Smooth muscle cell (in vitro differentiated cells): ENCODE measurements around the gene TEKT3. TPM values are rescaled to one million over a fixed set of nuclear protein-coding genes. Genes with fewer than 3 reads are reported as not detected.

Experiments
- DNase-seq: peaks from one replicate; lab custom pipeline; 2025; ENCODE audit not compliant: unreplicated experiment; lab: John Stamatoyannopoulos, UW
- H2AFZ ChIP-seq: fragments of 200-600 bp; sonication (generic); 2 replicates; pipeline ENCODE4 v1.6.0; 2016; ENCODE audit warnings: antibody characterized with exemption, low read depth, mild to moderate bottlenecking
- H3F3A ChIP-seq: fragments of 200-600 bp; sonication (generic); 2 replicates; pipeline ENCODE4 v1.6.0; 2017; ENCODE audit warnings: antibody characterized with exemption, low read depth
- H3K27ac ChIP-seq: fragments of 200-600 bp; sonication (generic); 2 replicates; pipeline ENCODE4 v1.5.1; 2016; ENCODE audit warnings: low read depth, mild to moderate bottlenecking
- H3K27me3 ChIP-seq: fragments of 200-600 bp; sonication (generic); 2 replicates; pipeline ENCODE4 v1.6.1; 2016; ENCODE audit warnings: low read depth, mild to moderate bottlenecking
- H3K36me3 ChIP-seq: fragments of 200-600 bp; sonication (generic); 2 replicates; pipeline ENCODE4 v1.5.1; 2016; ENCODE audit warnings: low read depth
- H3K4me1 ChIP-seq: fragments of 200-600 bp; sonication (generic); 2 replicates; pipeline ENCODE4 v1.5.1; 2016; ENCODE audit warnings: low read depth
- H3K4me2 ChIP-seq: fragments of 200-600 bp; sonication (generic); 2 replicates; pipeline ENCODE4 v1.6.0; 2016; ENCODE audit warnings: mild to moderate bottlenecking
- H3K4me3 ChIP-seq: fragments of 200-600 bp; sonication (generic); 2 replicates; pipeline ENCODE4 v1.5.1; 2016; ENCODE audit warnings: mild to moderate bottlenecking
- H3K79me2 ChIP-seq: fragments of 200-600 bp; sonication (generic); 2 replicates; pipeline ENCODE4 v1.6.0; 2016; ENCODE audit warnings: low read depth, mild to moderate bottlenecking
- H3K9ac ChIP-seq: fragments of 200-600 bp; sonication (generic); 2 replicates; pipeline ENCODE4 v1.6.0; 2016; ENCODE audit warnings: low read depth
- H3K9me3 ChIP-seq: fragments of 200-600 bp; sonication (generic); replicated peaks from 2 replicates; pipeline ENCODE4 v1.5.1; 2016; ENCODE audit warnings: low read depth
- H4K20me1 ChIP-seq: fragments of 200-600 bp; sonication (generic); 2 replicates; pipeline ENCODE4 v1.6.0; 2016; ENCODE audit warnings: low read depth
- WGBS: methylation state at CpG from one replicate; pipeline ENCODE4 v1.1.7; 2016; ENCODE audit warnings: low lambda C conversion rate; 5-methylcytosine and 5-hydroxymethylcytosine counted together
- polyA plus RNA-seq: library from polyadenylated mRNA; unstranded; fragments of >200 nt; fragmentation: Nextera tagmentation; extraction: Ambion mirVana; gene quantifications from 2 replicates; pipeline ENCODE4 v1.2.1, GENCODE V29; 2016
- total RNA-seq: library from RNA; depleted of rRNA; stranded (reverse); fragments of >200 nt; gene quantifications from 2 replicates; pipeline ENCODE4 v1.2.3, GENCODE V29; 2014
- TF ChIP-seq, protein P1 (sequence below): fragments of 200-600 bp; sonication (generic); IDR thresholded peaks from 2 replicates; pipeline ENCODE4 v1.5.1; 2017; ENCODE audit warnings: borderline replicate concordance, mild to moderate bottlenecking, antibody characterized with exemption; ENCODE audit not compliant: insufficient read depth, poor library complexity, severe bottlenecking

Gene TEKT3
- 0.09 TPM in 1 of 2 replicates, not detected in the other for total RNA-seq
- polyA plus RNA-seq: 0.76 and 1.00 TPM in 2 replicates

DNA sequence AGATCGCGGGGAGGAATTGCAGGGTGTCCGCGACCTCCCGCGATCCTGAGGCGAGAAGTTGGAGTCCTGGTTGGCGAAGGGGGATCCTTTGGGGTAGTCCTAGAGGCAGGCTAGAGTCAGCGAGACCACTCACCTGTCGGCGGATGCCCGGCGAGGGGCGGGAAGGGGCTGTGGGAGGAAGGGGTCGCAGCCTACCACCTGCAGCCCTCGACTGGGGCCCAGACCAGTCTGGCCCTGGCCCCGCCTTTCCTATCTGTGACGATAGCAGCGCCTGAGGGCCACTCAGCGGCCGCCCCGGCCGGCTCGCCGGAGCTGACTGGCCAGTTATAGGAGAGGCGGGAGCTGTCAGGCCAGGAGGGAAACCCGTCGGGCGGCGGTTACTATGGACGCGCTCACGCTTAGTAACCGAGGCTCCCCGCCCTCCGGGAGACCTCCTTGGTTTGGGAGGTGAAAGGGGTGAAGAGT, at the start of gene TEKT3:
Gene TEKT3, minus strand, starts transcription at position 213 of the 465 bp plus-strand sequence. CDS start 10,012 bp downstream, outside the sequence.
- Histone ChIP-seq H2AFZ (peak within 1 kb of the TSS; percentile 98), H3F3A (peaks cover 7% of the 10 kb centered on the region), H3K4me1 (peaks cover 11% of the 10 kb centered on the region), H3K36me3 (no peaks in the 10 kb centered on the region), H3K27ac (peak within 1 kb of the TSS; percentile 79), H4K20me1 (no peaks in the 10 kb centered on the region), H3K79me2 (no peaks in the 10 kb centered on the region), H3K9ac (peak within 1 kb of the TSS; percentile 66), H3K9me3 (no peaks in the 10 kb centered on the region), H3K4me3 (peak within 1 kb of the TSS; percentile 64), H3K4me2 (peak within 1 kb of the TSS; percentile 99), H3K27me3 (no peaks in the 10 kb centered on the region)
- peak; percentile 41 for DNase-seq
- TF ChIP-seq, protein P1, sequence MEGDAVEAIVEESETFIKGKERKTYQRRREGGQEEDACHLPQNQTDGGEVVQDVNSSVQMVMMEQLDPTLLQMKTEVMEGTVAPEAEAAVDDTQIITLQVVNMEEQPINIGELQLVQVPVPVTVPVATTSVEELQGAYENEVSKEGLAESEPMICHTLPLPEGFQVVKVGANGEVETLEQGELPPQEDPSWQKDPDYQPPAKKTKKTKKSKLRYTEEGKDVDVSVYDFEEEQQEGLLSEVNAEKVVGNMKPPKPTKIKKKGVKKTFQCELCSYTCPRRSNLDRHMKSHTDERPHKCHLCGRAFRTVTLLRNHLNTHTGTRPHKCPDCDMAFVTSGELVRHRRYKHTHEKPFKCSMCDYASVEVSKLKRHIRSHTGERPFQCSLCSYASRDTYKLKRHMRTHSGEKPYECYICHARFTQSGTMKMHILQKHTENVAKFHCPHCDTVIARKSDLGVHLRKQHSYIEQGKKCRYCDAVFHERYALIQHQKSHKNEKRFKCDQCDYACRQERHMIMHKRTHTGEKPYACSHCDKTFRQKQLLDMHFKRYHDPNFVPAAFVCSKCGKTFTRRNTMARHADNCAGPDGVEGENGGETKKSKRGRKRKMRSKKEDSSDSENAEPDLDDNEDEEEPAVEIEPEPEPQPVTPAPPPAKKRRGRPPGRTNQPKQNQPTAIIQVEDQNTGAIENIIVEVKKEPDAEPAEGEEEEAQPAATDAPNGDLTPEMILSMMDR: no peak
- 3% methylated on average over 36 of the region's 36 CpGs for WGBS

DNA sequence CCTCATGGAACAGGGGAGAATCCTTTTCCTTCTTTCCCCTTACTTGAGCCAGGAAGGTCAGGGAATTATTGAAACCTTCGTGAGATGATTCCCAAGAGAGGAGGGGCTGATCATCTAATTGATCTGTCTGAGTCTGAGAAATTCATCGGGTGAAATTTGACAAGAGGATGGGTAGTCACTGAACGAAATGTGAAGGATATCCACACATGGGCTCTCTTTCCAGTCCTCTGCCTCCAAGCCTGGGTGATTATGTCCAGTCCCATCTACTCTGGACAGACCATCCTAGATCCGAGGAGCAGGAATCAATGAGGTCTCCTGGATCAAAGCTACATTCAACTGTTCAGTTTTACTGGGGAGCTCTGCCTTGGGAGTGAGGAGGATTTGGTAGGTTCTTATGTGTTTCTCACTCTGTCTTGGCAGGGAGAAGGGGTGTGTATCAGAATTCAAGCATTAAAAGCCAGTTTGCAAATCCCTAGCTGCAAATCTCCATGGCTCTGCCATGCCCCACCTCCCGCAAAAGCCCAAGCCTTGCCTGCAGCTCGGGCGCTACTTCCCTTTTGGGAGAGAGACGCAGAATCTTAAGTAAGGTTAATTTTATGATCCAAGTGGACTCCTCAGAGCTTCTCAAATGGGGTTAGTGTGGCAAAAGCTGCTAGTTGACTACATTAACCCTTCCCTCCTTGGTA, 47.1 kb upstream of the TEKT3 start:
- no peaks in the 10 kb centered on the region for H3F3A ChIP-seq

GRCh38 chr17:15386083-15386482, 44.7 kb upstream of the TEKT3 start:
- Histone ChIP-seq H2AFZ (no peak overlapping the region), H4K20me1 (no peaks in the 10 kb centered on the region), H3K36me3 (no peaks in the 10 kb centered on the region), H3F3A (no peaks in the 10 kb centered on the region), H3K4me1 (no peaks in the 10 kb centered on the region), H3K27me3 (no peaks in the 10 kb centered on the region), H3K79me2 (no peaks in the 10 kb centered on the region), H3K9me3 (no peaks in the 10 kb centered on the region), H3K9ac (no peak overlapping the region), H3K27ac (no peak overlapping the region), H3K4me2 (no peak overlapping the region), H3K4me3 (no peak overlapping the region)
- WGBS: 95% methylated on average over 4 of the region's 4 CpGs
- TF ChIP-seq, protein P1: no peak
- DNase-seq: no peak

More for the DNA sequence above, 47.1 kb upstream of the TEKT3 start:
- no peaks in the 10 kb centered on the region for H3K27me3 ChIP-seq
- no peak overlapping the region for H3K27ac ChIP-seq
- no peak overlapping the region for H2AFZ ChIP-seq
- TF ChIP-seq, protein P1: no peak
- no peaks in the 10 kb centered on the region for H3K79me2 ChIP-seq
- H3K4me2 ChIP-seq: no peak overlapping the region
- H3K9ac ChIP-seq: no peak overlapping the region
- H3K4me3 ChIP-seq: no peak overlapping the region
- H3K4me1 ChIP-seq: no peaks in the 10 kb centered on the region
- H3K36me3 ChIP-seq: no peaks in the 10 kb centered on the region
- no peak for DNase-seq
- H4K20me1 ChIP-seq: no peaks in the 10 kb centered on the region
- WGBS: 86% methylated on average over 8 of the region's 8 CpGs
- no peaks in the 10 kb centered on the region for H3K9me3 ChIP-seq

DNA sequence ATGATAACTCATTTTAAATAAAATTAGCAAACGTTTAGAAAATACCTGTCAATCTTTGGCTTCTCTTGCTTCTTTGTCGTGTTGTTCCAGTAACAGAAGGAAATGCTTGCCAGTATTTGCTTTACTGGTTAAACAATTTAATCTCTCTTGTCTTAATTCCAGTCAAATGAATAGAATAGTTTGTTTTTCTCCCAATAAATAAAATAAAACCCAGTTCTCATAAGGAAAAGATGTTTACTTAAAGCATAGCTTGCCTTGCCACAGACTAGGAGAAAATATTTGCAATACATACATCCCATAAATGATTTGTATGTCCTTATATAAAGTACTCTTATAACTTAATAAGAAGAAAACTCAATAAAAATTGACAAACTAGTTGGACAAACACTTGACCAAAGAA, 43.9 kb upstream of the TEKT3 start:
- Histone ChIP-seq H3K9ac (no peak overlapping the region), H3K79me2 (no peaks in the 10 kb centered on the region), H3K4me2 (no peak overlapping the region), H2AFZ (no peak overlapping the region), H3K9me3 (no peaks in the 10 kb centered on the region), H3K4me3 (no peak overlapping the region), H4K20me1 (no peaks in the 10 kb centered on the region), H3K27ac (no peak overlapping the region), H3K27me3 (no peaks in the 10 kb centered on the region), H3F3A (no peaks in the 10 kb centered on the region), H3K4me1 (no peaks in the 10 kb centered on the region), H3K36me3 (no peaks in the 10 kb centered on the region)
- no peak for DNase-seq
- TF ChIP-seq, protein P1: no peak
- 65% methylated on average over 2 of the region's 2 CpGs for WGBS
